ENCODE results near the gene KIRREL1. TPM values are rescaled to one million over a fixed set of nuclear protein-coding genes. Genes with fewer than 3 reads are reported as not detected.

Gene KIRREL1
- polyA plus RNA-seq, 1 donor from 2014 or later = 12.9 TPM

DNA sequence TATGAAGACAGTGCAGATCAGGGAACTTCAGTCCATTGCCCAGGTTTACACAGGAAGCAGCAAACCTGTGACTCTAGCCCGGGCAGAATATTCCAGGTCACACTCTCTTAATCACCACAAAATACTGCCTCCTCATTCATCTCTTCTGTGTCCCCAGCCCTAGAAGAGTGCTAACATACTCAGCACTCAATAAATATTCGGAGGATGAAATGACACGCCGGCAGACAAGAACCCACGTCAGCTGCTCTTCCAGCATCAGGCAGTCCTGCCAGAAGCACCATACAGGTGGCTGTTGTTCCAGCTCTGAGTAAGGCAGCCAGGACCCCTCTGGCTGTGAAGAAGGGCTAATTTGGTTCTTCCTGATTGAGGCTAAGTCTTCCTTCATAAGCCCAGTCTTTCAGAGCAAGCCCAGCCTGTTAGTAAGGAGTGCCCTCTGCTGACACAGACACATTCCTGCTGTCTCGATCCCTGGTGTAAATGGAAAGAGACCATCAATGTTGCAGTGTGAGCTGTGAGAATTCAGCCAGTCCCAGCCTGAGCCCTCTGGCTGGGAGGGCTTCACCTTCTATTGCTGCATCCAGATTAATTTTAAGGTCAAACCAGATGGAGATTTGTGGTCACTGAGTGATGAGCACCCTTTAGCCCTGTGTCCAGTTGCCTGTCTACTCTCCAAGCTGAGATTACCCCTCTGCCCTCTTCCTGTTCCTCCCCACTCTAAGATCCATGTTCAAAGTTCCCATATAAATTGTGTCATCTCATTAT lies 45.0 kb upstream of the KIRREL1 start:
- H3K9me3 ChIP-seq (ENCODE audit: low read length) = no peaks in the 10 kb centered on the region
- H3K4me2 ChIP-seq (ENCODE audit: low read length) = no peak overlapping the region
- no peaks in the 10 kb centered on the region for H3K27me3 ChIP-seq (ENCODE audit: insufficient read depth, low read depth, low read length)
- H3K27ac ChIP-seq (ENCODE audit: low read length) = no peak overlapping the region
- H3K79me2 ChIP-seq (replicated peaks; ENCODE audit: insufficient read depth, low read length) = no peaks in the 10 kb centered on the region
- H3F3A ChIP-seq (ENCODE audit: insufficient read depth, low read length, poor library complexity, severe bottlenecking) = no peaks in the 10 kb centered on the region
- no peaks in the 10 kb centered on the region for H3K9me2 ChIP-seq (ENCODE audit: insufficient read depth, low read length)
- TF ChIP-seq, protein P1, sequence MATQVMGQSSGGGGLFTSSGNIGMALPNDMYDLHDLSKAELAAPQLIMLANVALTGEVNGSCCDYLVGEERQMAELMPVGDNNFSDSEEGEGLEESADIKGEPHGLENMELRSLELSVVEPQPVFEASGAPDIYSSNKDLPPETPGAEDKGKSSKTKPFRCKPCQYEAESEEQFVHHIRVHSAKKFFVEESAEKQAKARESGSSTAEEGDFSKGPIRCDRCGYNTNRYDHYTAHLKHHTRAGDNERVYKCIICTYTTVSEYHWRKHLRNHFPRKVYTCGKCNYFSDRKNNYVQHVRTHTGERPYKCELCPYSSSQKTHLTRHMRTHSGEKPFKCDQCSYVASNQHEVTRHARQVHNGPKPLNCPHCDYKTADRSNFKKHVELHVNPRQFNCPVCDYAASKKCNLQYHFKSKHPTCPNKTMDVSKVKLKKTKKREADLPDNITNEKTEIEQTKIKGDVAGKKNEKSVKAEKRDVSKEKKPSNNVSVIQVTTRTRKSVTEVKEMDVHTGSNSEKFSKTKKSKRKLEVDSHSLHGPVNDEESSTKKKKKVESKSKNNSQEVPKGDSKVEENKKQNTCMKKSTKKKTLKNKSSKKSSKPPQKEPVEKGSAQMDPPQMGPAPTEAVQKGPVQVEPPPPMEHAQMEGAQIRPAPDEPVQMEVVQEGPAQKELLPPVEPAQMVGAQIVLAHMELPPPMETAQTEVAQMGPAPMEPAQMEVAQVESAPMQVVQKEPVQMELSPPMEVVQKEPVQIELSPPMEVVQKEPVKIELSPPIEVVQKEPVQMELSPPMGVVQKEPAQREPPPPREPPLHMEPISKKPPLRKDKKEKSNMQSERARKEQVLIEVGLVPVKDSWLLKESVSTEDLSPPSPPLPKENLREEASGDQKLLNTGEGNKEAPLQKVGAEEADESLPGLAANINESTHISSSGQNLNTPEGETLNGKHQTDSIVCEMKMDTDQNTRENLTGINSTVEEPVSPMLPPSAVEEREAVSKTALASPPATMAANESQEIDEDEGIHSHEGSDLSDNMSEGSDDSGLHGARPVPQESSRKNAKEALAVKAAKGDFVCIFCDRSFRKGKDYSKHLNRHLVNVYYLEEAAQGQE (IDR thresholded peaks at IDR 0.05; ENCODE audit: borderline replicate concordance) = no peak
- TF ChIP-seq, protein P2, sequence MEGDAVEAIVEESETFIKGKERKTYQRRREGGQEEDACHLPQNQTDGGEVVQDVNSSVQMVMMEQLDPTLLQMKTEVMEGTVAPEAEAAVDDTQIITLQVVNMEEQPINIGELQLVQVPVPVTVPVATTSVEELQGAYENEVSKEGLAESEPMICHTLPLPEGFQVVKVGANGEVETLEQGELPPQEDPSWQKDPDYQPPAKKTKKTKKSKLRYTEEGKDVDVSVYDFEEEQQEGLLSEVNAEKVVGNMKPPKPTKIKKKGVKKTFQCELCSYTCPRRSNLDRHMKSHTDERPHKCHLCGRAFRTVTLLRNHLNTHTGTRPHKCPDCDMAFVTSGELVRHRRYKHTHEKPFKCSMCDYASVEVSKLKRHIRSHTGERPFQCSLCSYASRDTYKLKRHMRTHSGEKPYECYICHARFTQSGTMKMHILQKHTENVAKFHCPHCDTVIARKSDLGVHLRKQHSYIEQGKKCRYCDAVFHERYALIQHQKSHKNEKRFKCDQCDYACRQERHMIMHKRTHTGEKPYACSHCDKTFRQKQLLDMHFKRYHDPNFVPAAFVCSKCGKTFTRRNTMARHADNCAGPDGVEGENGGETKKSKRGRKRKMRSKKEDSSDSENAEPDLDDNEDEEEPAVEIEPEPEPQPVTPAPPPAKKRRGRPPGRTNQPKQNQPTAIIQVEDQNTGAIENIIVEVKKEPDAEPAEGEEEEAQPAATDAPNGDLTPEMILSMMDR (IDR thresholded peaks at IDR 0.05; ENCODE audit: poor library complexity, severe bottlenecking) = peak; percentile 78
- TF ChIP-seq RAD21 (conservative IDR thresholded peaks at IDR 0.05) = peak; percentile 80
- no peak for TF ChIP-seq EP300 (conservative IDR thresholded peaks at IDR 0.05; ENCODE audit: poor library complexity, severe bottlenecking)
- TF ChIP-seq SMC3 (conservative IDR thresholded peaks at IDR 0.05; ENCODE audit: poor library complexity) = peak; percentile 75
- TF ChIP-seq MXI1 (conservative IDR thresholded peaks at IDR 0.05; ENCODE audit: poor library complexity, severe bottlenecking) = no peak
- no peak for TF ChIP-seq TAF1 (IDR thresholded peaks at IDR 0.05; ENCODE audit: low read depth)
- H3K9ac ChIP-seq (ENCODE audit: low read length) = no peak overlapping the region
- no peaks in the 10 kb centered on the region for H4K20me1 ChIP-seq (ENCODE audit: insufficient read depth)
- no peak overlapping the region for H2AFZ ChIP-seq (ENCODE audit: low read depth, low read length)
- no peaks in the 10 kb centered on the region for H3K36me3 ChIP-seq (ENCODE audit: insufficient read depth, low read length)
- no peak overlapping the region for H3K4me3 ChIP-seq (ENCODE audit: low read length)

DNA sequence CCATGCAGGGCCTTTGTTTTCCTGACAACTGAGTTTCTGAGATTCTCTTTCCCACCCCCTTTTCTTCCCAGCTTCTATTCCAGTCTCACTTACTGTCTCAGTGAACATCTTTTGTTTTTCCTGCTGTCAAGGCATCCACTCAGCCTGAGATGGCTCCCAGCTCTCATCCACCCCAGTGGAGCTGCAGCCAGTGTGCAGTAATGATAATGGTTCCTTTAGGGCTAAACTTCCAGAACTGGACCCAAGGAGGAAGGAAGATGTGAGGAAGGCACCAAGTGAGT lies 44.4 kb upstream of the KIRREL1 start:
- Histone ChIP-seq H3K27me3 (ENCODE audit: insufficient read depth, low read depth, low read length) (no peaks in the 10 kb centered on the region), H3F3A (ENCODE audit: insufficient read depth, low read length, poor library complexity, severe bottlenecking) (no peaks in the 10 kb centered on the region), H3K9ac (ENCODE audit: low read length) (no peak overlapping the region), H3K36me3 (ENCODE audit: insufficient read depth, low read length) (no peaks in the 10 kb centered on the region), H3K79me2 (replicated peaks; ENCODE audit: insufficient read depth, low read length) (no peaks in the 10 kb centered on the region), H3K4me2 (ENCODE audit: low read length) (no peak overlapping the region), H4K20me1 (ENCODE audit: insufficient read depth) (no peaks in the 10 kb centered on the region), H3K9me3 (ENCODE audit: low read length) (no peaks in the 10 kb centered on the region), H3K4me3 (ENCODE audit: low read length) (no peak overlapping the region), H3K9me2 (ENCODE audit: insufficient read depth, low read length) (no peaks in the 10 kb centered on the region), H2AFZ (ENCODE audit: low read depth, low read length) (no peak overlapping the region), H3K27ac (ENCODE audit: low read length) (no peak overlapping the region)
- TF ChIP-seq EZH2 (IDR thresholded peaks at IDR 0.05; ENCODE audit: borderline replicate concordance, insufficient read depth, low read length, poor library complexity, severe bottlenecking) (no peak), TAF1 (IDR thresholded peaks at IDR 0.05; ENCODE audit: low read depth) (no peak), POLR2AphosphoS5 (IDR thresholded peaks at IDR 0.05) (no peak), SMC3 (conservative IDR thresholded peaks at IDR 0.05; ENCODE audit: poor library complexity) (no peak), EP300 (conservative IDR thresholded peaks at IDR 0.05; ENCODE audit: poor library complexity, severe bottlenecking) (no peak), RAD21 (conservative IDR thresholded peaks at IDR 0.05) (no peak), MXI1 (conservative IDR thresholded peaks at IDR 0.05; ENCODE audit: poor library complexity, severe bottlenecking) (no peak)
- TF ChIP-seq, protein P2 (IDR thresholded peaks at IDR 0.05; ENCODE audit: poor library complexity, severe bottlenecking) = no peak
- TF ChIP-seq, protein P1 (IDR thresholded peaks at IDR 0.05; ENCODE audit: borderline replicate concordance) = no peak

Data from neural cell (in vitro differentiated cells).